Stimulated activated CD4-positive, alpha-beta T cell treated with anti-CD3 and anti-CD28 coated beads, Interleukin-4, amount 100 ng/mL, for 24 hours (primary cell): Measurements from ENCODE around the gene OSR1.
"Not testable (repeated sequence)": the region's sequence is repeated elsewhere in the genome, so short reads cannot be mapped to it uniquely, and the experiment has no call there.

ENCODE experiments used
- DNase-seq: peaks from one replicate; pipeline ENCODE4 v3.0.0-alpha.2; 2020

The OSR1 gene

GRCh38 chr2:19330436-19330835, 28.0 kb downstream of the OSR1 start:
- no peak for DNase-seq

DNA sequence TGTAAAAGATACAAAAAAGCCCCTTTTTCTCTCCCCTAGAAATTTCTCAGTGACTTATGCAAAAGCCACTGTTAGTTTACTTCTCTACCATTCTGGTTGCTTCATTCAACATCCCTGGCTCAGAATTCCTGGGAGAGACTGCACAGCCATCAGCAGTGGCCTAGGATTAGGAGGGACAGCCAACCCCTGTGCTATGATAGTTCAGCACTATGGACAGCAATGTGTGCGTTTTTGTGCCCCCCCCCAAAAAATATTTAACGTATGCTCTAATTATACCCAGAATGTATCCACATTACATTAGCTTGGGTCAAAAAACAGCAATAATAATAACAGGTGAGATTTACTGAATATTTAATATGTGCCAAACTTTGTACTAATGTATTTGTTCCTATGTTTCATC, 29.0 kb downstream of the OSR1 start:
- no peak for DNase-seq

- DNase-seq, result no peak
Measured at GRCh38 chr2:19327496-19327895, 30.9 kb downstream of the OSR1 start.

DNA sequence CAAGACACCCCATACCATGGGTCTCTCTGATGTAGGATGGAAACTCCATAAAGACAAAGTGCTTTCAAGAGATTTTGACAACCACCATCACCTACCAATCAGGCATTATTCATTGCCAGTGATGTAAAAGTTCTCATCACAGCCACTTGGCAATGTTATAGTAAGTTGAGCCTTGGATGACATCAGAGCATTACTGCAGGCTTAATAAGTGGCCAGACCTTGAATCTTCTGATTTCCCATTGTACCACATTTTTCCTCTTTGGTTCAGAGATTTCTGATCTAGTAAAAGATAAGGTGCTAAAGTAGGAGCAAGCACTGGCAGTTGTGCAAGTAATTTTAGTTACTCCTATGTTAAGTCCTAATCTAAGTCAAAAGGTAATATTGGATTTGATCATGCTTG, 36.5 kb downstream of the OSR1 start:
- DNase-seq, result no peak

GRCh38 chr2:19320813-19321212, 37.6 kb downstream of the OSR1 start:
- DNase-seq, result no peak

GRCh38 chr2:19319698-19320097, 38.7 kb downstream of the OSR1 start:
- no peak for DNase-seq

- DNase-seq, result no peak
Measured at GRCh38 chr2:19319064-19319463, 39.4 kb downstream of the OSR1 start.

DNA sequence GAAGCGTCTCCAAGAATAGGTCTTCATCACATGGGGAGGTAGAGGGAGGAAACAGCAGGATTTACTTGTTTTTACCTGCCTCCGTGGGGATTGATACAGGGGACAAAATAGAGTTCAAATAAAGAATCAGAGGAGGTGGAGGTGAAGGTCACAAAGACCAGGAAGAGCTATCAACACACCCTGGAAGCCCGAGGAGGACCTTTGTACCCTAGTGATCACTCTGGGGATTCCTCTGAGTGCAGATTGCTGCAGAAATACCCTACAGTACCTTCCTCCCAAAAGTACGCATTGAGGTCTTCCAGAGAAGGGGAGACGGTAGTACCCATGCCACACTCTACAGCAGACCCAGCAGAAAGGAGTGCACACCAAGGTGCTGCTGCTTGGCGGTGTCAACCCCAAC, 44.9 kb downstream of the OSR1 start:
- DNase-seq, result no peak

DNA sequence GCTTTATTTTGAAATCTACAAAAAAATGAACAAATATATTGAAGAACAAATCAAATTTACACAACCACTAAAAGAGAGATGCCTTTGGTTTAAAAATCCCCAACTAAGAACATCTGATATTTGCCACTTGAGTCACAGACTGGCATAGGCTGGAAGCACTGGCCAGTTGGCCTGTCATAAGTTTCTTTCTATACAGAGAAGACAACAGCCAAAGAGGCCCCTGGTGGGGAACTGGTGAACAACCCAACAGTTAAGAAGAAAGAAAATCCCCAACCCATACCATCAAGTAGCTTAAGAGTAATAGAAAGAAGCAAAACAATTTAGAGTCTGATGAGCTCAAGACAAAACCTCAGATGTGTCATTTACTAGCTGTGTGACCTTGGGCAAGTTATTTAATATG, 45.5 kb downstream of the OSR1 start:
- DNase-seq, result no peak

DNA sequence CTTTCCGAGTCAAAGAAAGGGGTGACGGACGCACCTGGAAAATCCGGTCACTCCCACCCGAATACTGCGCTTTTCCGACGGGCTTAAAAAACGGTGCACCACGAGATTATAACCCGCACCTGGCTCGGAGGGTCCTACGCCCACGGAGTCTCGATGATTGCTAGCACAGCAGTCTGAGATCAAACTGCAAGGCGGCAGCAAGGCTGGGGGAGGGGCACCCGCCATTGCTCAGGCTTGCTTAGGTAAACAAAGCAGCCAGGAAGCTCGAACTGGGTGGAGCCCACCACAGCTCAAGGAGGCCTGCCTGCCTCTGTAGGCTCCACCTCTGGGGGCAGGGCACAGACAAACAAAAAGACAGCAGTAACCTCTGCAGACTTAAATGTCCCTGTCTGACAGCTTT, 52.4 kb downstream of the OSR1 start:
- DNase-seq, result not testable (repeated sequence)

- not testable (repeated sequence) for DNase-seq
Measured at GRCh38 chr2:19305400-19306055, 52.9 kb downstream of the OSR1 start.

GRCh38 chr2:19301706-19302105, 56.7 kb downstream of the OSR1 start:
- no peak for DNase-seq
